HEK293T (cell line): ENCODE data around the gene PLCB4.

Source experiments
- CTCF ChIA-PET: fragments of 350-600 bp; formaldehyde crosslinking; extraction: SDS; loops from one replicate; lab custom pipeline; 2021; ENCODE audit warnings: antibody characterized with exemption, inconsistent platforms; lab: Yijun Ruan, JAX
- POLR2A ChIA-PET: fragments of 350-600 bp; formaldehyde crosslinking; extraction: SDS; loops from one replicate; lab custom pipeline; 2020; ENCODE audit warnings: antibody characterized with exemption, inconsistent platforms; lab: Yijun Ruan, JAX
- DNase-seq: peaks from one replicate; pipeline ENCODE4 v3.0.0; 2012; ENCODE audit warnings: mixed read lengths; ENCODE audit errors: extremely low spot score
- ARNT ChIP-seq: fragments of 450-650 bp; IDR thresholded peaks from 2 replicates; pipeline ENCODE4 v1.6.1; 2017; ENCODE audit warnings: mild to moderate bottlenecking
- BHLHE40 ChIP-seq: fragments of 450-650 bp; IDR thresholded peaks from 2 replicates; pipeline ENCODE4 v1.6.1; 2016; ENCODE audit warnings: mild to moderate bottlenecking, moderate library complexity, borderline replicate concordance
- CTBP1 ChIP-seq: fragments of 450-650 bp; IDR thresholded peaks from 2 replicates; pipeline ENCODE4 v1.6.1; 2016; ENCODE audit warnings: borderline replicate concordance
- ELF4 ChIP-seq: fragments of 450-650 bp; IDR thresholded peaks from 2 replicates; pipeline ENCODE4 v1.6.1; 2017; ENCODE audit warnings: antibody characterized with exemption
- FOXA1 ChIP-seq: fragments of 450-650 bp; IDR thresholded peaks from 2 replicates; pipeline ENCODE4 v1.6.1; 2016; ENCODE audit warnings: mild to moderate bottlenecking
- FOXK2 ChIP-seq: fragments of 450-650 bp; IDR thresholded peaks from 2 replicates; pipeline ENCODE4 v1.6.1; 2016; ENCODE audit warnings: mild to moderate bottlenecking
- FOXM1 ChIP-seq: fragments of 450-650 bp; IDR thresholded peaks from 2 replicates; pipeline ENCODE4 v1.6.1; 2017; ENCODE audit warnings: mild to moderate bottlenecking, borderline replicate concordance
- HDGF ChIP-seq: fragments of 450-650 bp; IDR thresholded peaks from 2 replicates; pipeline ENCODE4 v1.6.1; 2017; ENCODE audit warnings: antibody characterized with exemption, borderline replicate concordance
- L3MBTL2 ChIP-seq: fragments of 450-650 bp; conservative IDR thresholded peaks from 2 replicates; pipeline ENCODE4 v1.6.1; 2016; ENCODE audit warnings: mild to moderate bottlenecking
- LEF1 ChIP-seq: fragments of 450-650 bp; IDR thresholded peaks from 2 replicates; pipeline ENCODE4 v1.6.1; 2017; ENCODE audit warnings: mild to moderate bottlenecking, borderline replicate concordance
- NFRKB ChIP-seq: fragments of 450-650 bp; IDR thresholded peaks from 2 replicates; pipeline ENCODE4 v1.6.1; 2016; ENCODE audit warnings: mild to moderate bottlenecking, moderate library complexity
- SP1 ChIP-seq: fragments of 450-650 bp; IDR thresholded peaks from 2 replicates; pipeline ENCODE4 v1.6.1; 2017
- SUZ12 ChIP-seq: fragments of 450-650 bp; IDR thresholded peaks from 2 replicates; pipeline ENCODE4 v1.6.1; 2016; ENCODE audit warnings: mild to moderate bottlenecking
- TARDBP ChIP-seq: fragments of 450-650 bp; IDR thresholded peaks from 2 replicates; pipeline ENCODE4 v1.6.1; 2016
- ZNF384 ChIP-seq: fragments of 450-650 bp; IDR thresholded peaks from 2 replicates; pipeline ENCODE4 v1.6.1; 2016
- TF ChIP-seq, protein P1 (sequence below): fragments of 450-650 bp; IDR thresholded peaks from 2 replicates; pipeline ENCODE4 v1.6.1; 2016

The PLCB4 gene

DNA sequence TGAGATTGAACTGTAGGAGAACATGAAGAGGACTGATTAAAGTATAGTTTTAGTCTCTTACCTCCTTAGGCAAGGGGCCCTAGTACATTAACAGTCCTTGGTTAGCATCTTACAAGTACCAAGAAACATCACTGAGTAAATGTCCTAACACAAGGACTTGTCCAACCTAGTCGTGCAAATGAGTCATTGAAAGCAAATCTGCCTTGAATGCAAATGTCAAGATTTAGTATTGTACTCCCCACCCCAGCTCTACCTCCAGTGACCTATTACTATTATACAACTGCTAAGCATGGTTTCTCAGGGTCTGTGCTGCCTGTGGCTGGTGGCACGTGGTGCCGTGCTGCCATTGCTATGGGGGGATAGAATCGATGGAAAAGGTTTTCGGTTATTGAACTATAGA, 138.4 kb downstream of the PLCB4 start:
- no peak for DNase-seq
- ChIA-PET POLR2A (no interaction called here), CTCF (no interaction called here)
- TF ChIP-seq L3MBTL2 (no peak), NFRKB (no peak), FOXA1 (no peak), HDGF (no peak), LEF1 (no peak), FOXM1 (no peak), BHLHE40 (no peak), ELF4 (no peak), ZNF384 (no peak), ARNT (no peak), SP1 (no peak), FOXK2 (no peak), CTBP1 (no peak), SUZ12 (no peak), TARDBP (no peak)
- TF ChIP-seq, protein P1, sequence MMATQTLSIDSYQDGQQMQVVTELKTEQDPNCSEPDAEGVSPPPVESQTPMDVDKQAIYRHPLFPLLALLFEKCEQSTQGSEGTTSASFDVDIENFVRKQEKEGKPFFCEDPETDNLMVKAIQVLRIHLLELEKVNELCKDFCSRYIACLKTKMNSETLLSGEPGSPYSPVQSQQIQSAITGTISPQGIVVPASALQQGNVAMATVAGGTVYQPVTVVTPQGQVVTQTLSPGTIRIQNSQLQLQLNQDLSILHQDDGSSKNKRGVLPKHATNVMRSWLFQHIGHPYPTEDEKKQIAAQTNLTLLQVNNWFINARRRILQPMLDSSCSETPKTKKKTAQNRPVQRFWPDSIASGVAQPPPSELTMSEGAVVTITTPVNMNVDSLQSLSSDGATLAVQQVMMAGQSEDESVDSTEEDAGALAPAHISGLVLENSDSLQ: no peak

DNA sequence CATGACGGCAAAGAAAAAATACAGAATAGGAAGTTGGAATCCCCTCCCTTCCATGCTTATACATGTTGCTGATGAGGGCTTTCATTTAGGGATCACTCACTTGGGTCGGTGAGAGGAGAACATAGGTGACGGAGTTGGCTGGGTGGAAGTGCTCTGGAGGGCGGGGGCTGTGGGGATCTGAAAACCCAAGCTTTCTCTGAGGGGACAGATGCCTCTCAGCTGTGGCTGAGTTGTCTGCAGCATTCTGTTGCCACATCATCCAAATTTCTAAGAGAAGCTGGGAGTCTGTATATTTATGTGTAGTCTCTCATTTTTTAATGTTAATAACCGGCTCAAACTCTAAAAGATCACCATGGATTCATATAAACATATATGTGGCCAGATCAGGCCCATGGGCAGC, 141.5 kb downstream of the PLCB4 start:
- DNase-seq: no peak
- CTCF ChIA-PET: no interaction called here
- TF ChIP-seq TARDBP: no peak
- no peak for TF ChIP-seq HDGF
- no peak for TF ChIP-seq BHLHE40
- no peak for TF ChIP-seq FOXK2
- no peak for TF ChIP-seq ZNF384
- TF ChIP-seq FOXA1: no peak
- no peak for TF ChIP-seq CTBP1
- TF ChIP-seq, protein P1: no peak
- TF ChIP-seq ARNT: no peak
- no peak for TF ChIP-seq ELF4
- no peak for TF ChIP-seq L3MBTL2
- no peak for TF ChIP-seq SP1
- TF ChIP-seq LEF1: no peak
- no peak for TF ChIP-seq SUZ12
- TF ChIP-seq NFRKB: no peak
- POLR2A ChIA-PET: no interaction called here

DNA sequence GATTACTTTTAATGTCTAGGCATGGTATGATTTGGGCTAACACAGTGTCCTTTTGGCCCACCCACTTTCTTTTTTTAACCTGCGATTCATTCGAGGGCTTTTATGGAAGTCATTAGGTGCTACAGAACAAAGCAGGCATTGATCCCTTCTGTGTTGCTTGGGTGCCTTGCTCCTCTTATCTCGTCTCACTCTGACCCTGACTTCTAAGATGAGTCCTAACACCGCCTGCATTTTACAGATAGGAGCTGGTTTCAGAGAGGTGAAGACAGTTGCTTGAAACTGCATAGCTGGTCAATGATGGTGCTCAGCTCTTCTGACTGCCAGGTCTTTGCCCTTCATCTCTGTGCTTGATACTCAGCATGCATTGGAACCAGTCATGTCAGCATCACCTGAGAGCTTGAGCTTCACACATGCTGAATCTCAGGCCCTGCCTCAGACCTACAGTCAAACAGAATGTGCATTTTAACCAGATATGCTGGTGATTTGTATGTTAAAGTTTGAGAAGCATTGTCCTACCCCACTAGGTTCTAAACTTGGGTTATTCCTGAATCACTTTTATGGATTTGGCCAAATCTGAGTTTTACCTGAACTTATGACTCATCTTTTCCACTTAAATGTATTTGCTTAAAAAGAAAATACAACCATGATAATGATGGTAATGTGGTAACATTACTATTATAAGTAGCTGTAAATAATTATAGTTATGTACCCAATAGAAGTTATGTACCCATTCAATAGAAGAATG, 142.3 kb downstream of the PLCB4 start:
- no peak for DNase-seq
- ChIA-PET CTCF (no interaction called here), POLR2A (no interaction called here)
- TF ChIP-seq NFRKB (no peak), FOXK2 (no peak), CTBP1 (no peak), FOXM1 (no peak), FOXA1 (no peak), ARNT (no peak), BHLHE40 (no peak), ELF4 (no peak), L3MBTL2 (no peak), LEF1 (no peak), ZNF384 (no peak), TARDBP (no peak), HDGF (no peak), SUZ12 (no peak)
- TF ChIP-seq, protein P1: no peak

DNA sequence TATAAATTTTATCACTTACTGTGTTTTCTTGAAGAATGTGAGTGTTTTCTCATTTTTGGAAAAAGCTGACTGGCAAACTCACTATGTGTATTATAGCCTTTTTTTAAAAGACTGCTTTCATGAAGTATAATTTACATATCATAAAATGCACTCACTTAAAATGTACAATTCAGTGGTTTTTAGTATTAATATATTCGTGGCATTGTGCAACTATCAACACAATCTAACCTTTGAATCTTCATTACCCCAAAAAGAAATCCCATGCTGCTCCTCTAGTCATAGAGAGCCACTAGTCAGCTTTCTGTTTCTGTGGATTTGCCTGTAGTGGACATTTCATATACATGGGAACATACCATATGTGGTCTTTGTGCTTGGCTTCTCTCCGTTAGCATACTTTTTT, 143.8 kb downstream of the PLCB4 start:
- ChIA-PET CTCF (no interaction called here), POLR2A (no interaction called here)
- no peak for TF ChIP-seq SUZ12
- TF ChIP-seq FOXK2: no peak
- TF ChIP-seq BHLHE40: no peak
- no peak for TF ChIP-seq NFRKB
- no peak for TF ChIP-seq ZNF384
- TF ChIP-seq FOXM1: no peak
- no peak for TF ChIP-seq ARNT
- TF ChIP-seq FOXA1: no peak
- no peak for TF ChIP-seq LEF1
- no peak for DNase-seq

DNA sequence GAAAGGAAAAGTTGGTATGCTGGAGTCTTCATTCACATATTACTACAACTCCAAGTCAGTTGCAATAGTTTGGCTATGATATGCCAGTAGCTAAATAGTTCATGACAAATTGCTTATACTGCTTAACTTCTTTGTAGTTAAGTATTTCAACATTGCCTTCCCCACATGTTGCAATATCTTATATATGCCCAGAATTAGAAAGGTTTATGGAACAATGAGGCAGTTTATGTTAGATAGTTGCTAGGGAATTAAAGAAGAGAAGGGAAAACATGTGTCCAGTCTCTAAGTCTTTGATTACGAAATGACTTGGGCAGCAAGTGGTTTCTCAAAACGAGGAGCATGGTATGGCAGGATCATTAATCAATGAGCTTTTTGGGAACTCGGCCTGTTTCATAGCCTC, 145.8 kb downstream of the PLCB4 start:
- DNase-seq: no peak
- ChIA-PET CTCF (no interaction called here), POLR2A (no interaction called here)
- no peak for TF ChIP-seq ZNF384
- no peak for TF ChIP-seq ARNT
- TF ChIP-seq SP1: no peak
- TF ChIP-seq TARDBP: no peak
- no peak for TF ChIP-seq HDGF
- TF ChIP-seq LEF1: no peak
- TF ChIP-seq NFRKB: no peak
- TF ChIP-seq FOXM1: no peak
- no peak for TF ChIP-seq L3MBTL2
- no peak for TF ChIP-seq BHLHE40
- no peak for TF ChIP-seq CTBP1
- TF ChIP-seq, protein P1: no peak
- TF ChIP-seq FOXK2: no peak
- TF ChIP-seq FOXA1: no peak
- no peak for TF ChIP-seq ELF4
